HEK293 (cell line): ENCODE data around the gene KAT14.
"Not testable (repeated sequence)": the region's sequence is repeated elsewhere in the genome, so short reads cannot be mapped to it uniquely, and the experiment has no call there.

ENCODE experiments used
- KLF16 ChIP-seq: fragments of 450-650 bp; formaldehyde crosslinking; IDR thresholded peaks from 2 replicates; pipeline ENCODE4 v1.5.1; 2017; ENCODE audit warnings: missing biosample characterization, missing genetic modification characterization
- ZBTB7A ChIP-seq: fragments of 450-650 bp; formaldehyde crosslinking; IDR thresholded peaks from 2 replicates; pipeline ENCODE4 v1.5.1; 2016; ENCODE audit warnings: low read depth, missing biosample characterization, missing genetic modification characterization
- ZNF169 ChIP-seq: fragments of 450-650 bp; formaldehyde crosslinking; IDR thresholded peaks from 2 replicates; pipeline ENCODE4 v1.5.1; 2016; ENCODE audit warnings: missing biosample characterization, missing genetic modification characterization
- ZNF311 ChIP-seq: fragments of 450-650 bp; formaldehyde crosslinking; IDR thresholded peaks from 2 replicates; pipeline ENCODE4 v1.5.1; 2017; ENCODE audit warnings: missing biosample characterization, missing genetic modification characterization, borderline replicate concordance
- ZNF664 ChIP-seq: fragments of 450-650 bp; formaldehyde crosslinking; IDR thresholded peaks from 2 replicates; pipeline ENCODE4 v1.5.1; 2016; ENCODE audit warnings: missing biosample characterization, missing genetic modification characterization
- TF ChIP-seq, protein P1 (sequence below): fragments of 450-650 bp; formaldehyde crosslinking; IDR thresholded peaks from 2 replicates; pipeline ENCODE4 v1.5.1; 2016; ENCODE audit warnings: missing biosample characterization, missing genetic modification characterization
- TF ChIP-seq, protein P2 (sequence below): fragments of 450-650 bp; formaldehyde crosslinking; IDR thresholded peaks from 2 replicates; pipeline ENCODE4 v1.5.1; 2016; ENCODE audit warnings: missing biosample characterization, missing genetic modification characterization

DNA sequence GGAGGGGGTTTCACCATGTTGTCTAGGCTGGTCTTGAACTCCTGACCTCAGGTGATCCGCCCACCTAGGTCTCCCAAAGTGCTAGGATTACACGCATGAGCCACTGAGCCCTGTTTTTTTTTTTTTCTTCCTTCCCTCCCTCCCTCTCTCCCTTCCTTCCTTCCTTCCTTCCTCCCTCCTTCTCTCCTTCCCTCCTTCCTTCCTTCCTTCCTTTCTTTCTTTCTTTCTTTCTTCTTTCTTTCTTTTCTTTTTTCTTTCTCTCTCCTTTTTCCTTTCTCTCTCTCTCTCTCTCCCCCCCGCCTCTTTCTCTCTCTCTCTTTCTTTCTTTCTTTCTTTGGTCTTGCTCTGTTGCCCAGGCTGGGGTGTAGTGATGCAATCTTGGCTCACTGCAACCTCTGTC lies 49.4 kb upstream of the KAT14 start:
- TF ChIP-seq ZNF169, ZNF664, KLF16, ZNF311, ZBTB7A (tag by site-specific recombination): not testable (repeated sequence)
- TF ChIP-seq, protein P1, sequence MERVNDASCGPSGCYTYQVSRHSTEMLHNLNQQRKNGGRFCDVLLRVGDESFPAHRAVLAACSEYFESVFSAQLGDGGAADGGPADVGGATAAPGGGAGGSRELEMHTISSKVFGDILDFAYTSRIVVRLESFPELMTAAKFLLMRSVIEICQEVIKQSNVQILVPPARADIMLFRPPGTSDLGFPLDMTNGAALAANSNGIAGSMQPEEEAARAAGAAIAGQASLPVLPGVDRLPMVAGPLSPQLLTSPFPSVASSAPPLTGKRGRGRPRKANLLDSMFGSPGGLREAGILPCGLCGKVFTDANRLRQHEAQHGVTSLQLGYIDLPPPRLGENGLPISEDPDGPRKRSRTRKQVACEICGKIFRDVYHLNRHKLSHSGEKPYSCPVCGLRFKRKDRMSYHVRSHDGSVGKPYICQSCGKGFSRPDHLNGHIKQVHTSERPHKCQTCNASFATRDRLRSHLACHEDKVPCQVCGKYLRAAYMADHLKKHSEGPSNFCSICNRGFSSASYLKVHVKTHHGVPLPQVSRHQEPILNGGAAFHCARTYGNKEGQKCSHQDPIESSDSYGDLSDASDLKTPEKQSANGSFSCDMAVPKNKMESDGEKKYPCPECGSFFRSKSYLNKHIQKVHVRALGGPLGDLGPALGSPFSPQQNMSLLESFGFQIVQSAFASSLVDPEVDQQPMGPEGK (tag by site-specific recombination): not testable (repeated sequence)
- TF ChIP-seq, protein P2, sequence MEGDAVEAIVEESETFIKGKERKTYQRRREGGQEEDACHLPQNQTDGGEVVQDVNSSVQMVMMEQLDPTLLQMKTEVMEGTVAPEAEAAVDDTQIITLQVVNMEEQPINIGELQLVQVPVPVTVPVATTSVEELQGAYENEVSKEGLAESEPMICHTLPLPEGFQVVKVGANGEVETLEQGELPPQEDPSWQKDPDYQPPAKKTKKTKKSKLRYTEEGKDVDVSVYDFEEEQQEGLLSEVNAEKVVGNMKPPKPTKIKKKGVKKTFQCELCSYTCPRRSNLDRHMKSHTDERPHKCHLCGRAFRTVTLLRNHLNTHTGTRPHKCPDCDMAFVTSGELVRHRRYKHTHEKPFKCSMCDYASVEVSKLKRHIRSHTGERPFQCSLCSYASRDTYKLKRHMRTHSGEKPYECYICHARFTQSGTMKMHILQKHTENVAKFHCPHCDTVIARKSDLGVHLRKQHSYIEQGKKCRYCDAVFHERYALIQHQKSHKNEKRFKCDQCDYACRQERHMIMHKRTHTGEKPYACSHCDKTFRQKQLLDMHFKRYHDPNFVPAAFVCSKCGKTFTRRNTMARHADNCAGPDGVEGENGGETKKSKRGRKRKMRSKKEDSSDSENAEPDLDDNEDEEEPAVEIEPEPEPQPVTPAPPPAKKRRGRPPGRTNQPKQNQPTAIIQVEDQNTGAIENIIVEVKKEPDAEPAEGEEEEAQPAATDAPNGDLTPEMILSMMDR (tag by site-specific recombination): not testable (repeated sequence)
